Type B pancreatic cell (in vitro differentiated cells): ENCODE results near the gene ZNF628. TPM values are rescaled to one million over a fixed set of nuclear protein-coding genes. Genes with fewer than 3 reads are reported as not detected.

Experiments used
- DNase-seq: peaks from one replicate; pipeline ENCODE4 v3.0.0; 2021; ENCODE audit warnings: mixed read lengths; ENCODE audit not compliant: unreplicated experiment; ENCODE audit errors: extremely low spot score
- H3K27ac Mint-ChIP-seq: 2 replicates; pipeline ENCODE4 v1.8.0; 2021; ENCODE audit warnings: mild to moderate bottlenecking, mixed read lengths
- H3K27me3 Mint-ChIP-seq: 2 replicates; pipeline ENCODE4 v1.8.0; 2021; ENCODE audit warnings: mixed read lengths
- H3K36me3 Mint-ChIP-seq: 2 replicates; pipeline ENCODE4 v1.8.0; 2021; ENCODE audit warnings: mixed read lengths
- H3K4me1 Mint-ChIP-seq: one replicate; pipeline ENCODE4 v1.8.0; 2021; ENCODE audit warnings: mixed read lengths; ENCODE audit not compliant: unreplicated experiment
- H3K4me3 Mint-ChIP-seq: 2 replicates; pipeline ENCODE4 v1.8.0; 2021; ENCODE audit warnings: mild to moderate bottlenecking, mixed read lengths
- H3K9me3 Mint-ChIP-seq: 2 replicates; pipeline ENCODE4 v1.8.0; 2021; ENCODE audit warnings: mixed read lengths
- CTCF ChIP-seq: fragments of 200-600 bp; sonication (generic); conservative IDR thresholded peaks from 2 replicates; pipeline ENCODE4 v1.5.0; 2021; ENCODE audit warnings: antibody characterized with exemption, mild to moderate bottlenecking
- total RNA-seq: library from RNA; stranded (reverse); gene quantifications from 2 replicates; pipeline ENCODE4 v1.2.1, GENCODE V29; 2021; ENCODE audit warnings: low replicate concordance

ZNF628 gene
- total RNA-seq, 1 donor from 2014 or later = 10.3 TPM

GRCh38 chr19:55468054-55468393 is 8.4 kb upstream of the ZNF628 start:
- H3K9me3 Mint-ChIP-seq = no peaks in the 10 kb centered on the region
- no peak overlapping the region for H3K27ac Mint-ChIP-seq
- H3K4me3 Mint-ChIP-seq = no peak overlapping the region
- peaks cover 7% of the 10 kb centered on the region for H3K4me1 Mint-ChIP-seq
- DNase-seq = no peak
- H3K36me3 Mint-ChIP-seq = no peaks in the 10 kb centered on the region
- TF ChIP-seq CTCF = no peak
- peaks cover 16% of the 10 kb centered on the region for H3K27me3 Mint-ChIP-seq

DNA sequence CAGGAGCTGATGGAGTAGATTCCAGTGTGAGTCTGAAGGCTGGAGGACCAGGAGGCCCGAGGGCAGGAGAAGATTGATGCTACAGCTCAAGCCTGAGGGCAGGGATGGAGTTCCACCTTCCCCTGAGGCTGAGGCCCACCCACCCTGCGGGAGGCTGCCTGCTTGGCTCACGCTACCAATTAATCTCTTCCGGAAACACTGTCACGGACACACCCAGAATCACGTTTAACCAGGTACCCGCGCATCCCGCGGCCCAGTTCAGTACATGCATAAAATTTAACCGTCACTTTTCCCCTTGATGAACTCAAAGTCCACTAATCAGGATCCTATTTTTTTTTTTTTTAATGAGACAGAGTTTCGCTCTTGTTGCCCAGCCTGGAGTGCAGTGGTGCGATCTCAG is 5.2 kb upstream of the ZNF628 start:
- H3K9me3 Mint-ChIP-seq = no peaks in the 10 kb centered on the region
- TF ChIP-seq CTCF = no peak
- no peak overlapping the region for H3K27ac Mint-ChIP-seq
- no peak for DNase-seq
- peaks cover 6% of the 10 kb centered on the region for H3K4me1 Mint-ChIP-seq
- peaks cover 7% of the 10 kb centered on the region for H3K27me3 Mint-ChIP-seq
- H3K4me3 Mint-ChIP-seq = no peak overlapping the region
- no peaks in the 10 kb centered on the region for H3K36me3 Mint-ChIP-seq

DNA sequence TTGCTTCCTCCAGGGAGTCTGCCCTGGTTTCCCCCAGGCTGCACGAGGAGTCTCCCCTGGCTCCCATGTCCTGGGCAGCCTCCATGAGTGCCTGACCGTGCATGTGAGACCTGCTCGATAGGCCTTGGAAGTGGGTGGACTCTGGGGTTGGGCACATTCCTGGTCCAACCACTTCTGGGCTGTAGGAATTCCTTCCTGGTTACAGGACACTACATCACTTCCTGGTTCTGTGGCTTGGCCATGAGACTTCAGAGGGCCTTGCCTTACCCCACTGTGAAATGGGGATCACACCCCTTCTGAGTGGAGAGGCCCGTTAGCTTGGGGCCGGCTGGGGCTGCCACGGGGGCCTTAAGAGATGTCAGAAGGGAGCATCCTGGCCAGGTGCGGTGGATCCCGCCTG is 4.0 kb upstream of the ZNF628 start:
- H3K4me1 Mint-ChIP-seq = peaks cover 6% of the 10 kb centered on the region
- no peak overlapping the region for H3K4me3 Mint-ChIP-seq
- peak overlapping the region; percentile 29 for H3K27ac Mint-ChIP-seq
- peaks cover under 1% of the 10 kb centered on the region for H3K27me3 Mint-ChIP-seq
- DNase-seq = no peak
- TF ChIP-seq CTCF = no peak
- H3K36me3 Mint-ChIP-seq = no peaks in the 10 kb centered on the region
- no peaks in the 10 kb centered on the region for H3K9me3 Mint-ChIP-seq

DNA sequence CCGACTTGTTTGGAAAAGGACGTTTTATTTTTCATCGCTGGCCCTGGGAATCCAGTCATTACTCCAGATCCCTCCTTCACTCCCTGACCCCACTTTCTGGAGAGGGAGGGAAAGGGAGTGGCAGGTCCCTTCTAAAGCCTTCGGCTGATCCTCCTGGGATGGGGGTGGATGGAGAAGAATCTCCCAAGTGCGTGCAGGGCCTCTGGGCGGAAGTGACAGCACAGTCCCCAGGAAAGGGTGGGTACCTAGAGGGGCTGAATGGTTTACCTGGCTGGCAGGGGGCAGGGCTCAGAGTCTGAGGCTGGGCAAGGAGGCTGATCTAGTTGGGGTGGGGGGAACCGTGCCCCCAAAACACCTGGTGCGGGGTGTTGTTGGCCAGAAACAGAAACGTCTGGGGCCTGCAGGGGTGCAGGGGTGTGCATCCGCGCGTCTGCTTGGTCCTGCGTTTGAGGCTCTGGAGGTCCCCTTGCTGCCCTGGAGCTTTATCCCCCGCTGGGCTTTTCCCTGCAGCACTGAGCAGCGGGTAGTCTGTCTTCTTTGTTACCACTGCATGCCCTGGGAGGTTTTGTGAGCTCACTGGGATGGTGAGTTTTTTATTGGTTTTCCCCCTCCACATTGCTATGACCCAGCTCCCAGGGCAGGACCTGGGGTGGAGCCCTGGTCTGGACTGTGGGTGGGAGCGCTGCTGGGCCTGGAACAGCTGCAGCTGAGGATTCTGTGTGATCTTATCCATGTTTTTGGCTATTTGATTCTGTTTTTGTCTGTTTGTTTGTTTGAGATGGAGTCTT is 3.0 kb upstream of the ZNF628 start:
- no peak for TF ChIP-seq CTCF
- Mint-ChIP-seq H3K4me1 (peaks cover 14% of the 10 kb centered on the region), H3K4me3 (no peak overlapping the region), H3K27ac (no peak overlapping the region), H3K27me3 (no peaks in the 10 kb centered on the region), H3K9me3 (no peaks in the 10 kb centered on the region), H3K36me3 (no peaks in the 10 kb centered on the region)
- DNase-seq = no peak

DNA sequence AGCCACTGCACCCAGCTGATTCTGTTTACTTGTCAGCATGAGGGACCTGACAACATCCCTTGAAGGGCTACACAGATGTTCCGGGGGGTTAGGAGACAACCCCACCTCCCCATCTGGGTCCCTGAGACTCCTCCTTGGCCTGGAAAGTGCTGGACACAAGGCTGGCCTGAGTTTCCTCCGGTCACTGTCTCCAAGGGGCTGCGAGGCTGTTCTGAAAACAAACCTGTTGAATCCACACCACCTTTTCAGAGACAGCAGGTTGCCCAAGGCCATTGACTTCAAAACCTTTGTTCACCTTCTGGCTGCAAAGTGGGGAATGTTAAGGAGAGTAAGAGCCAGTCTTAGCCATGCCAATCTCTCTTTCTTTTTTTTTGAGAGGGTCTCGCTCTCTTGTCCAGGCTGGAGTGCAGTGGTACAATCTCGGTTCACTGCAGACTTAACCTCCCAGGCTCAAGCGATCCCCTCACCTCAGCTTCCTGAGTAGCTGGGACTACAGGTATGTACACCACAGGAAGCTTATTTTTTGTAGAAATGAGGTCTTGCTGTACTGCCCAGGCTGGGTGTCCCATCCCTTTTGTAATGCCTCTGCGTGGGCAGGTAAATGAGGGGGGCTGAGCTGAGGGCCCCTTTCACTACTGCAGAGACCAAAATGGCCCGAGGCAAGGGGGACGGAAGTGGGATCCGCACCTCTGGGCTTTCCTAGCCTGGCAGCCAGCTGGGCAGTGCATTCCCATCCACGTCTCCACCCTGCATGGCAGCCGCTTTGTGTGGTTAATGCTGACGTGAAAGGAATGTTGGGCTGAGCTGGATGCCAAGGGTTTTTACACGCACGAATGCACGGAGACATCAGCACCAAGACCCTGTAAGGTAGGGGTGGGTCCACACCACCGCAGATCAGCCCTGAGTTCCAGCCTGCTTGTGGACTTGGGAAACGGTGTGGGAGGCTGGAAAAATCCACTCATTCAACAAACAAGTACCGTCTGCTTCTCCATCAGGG is 1.9 kb upstream of the ZNF628 start:
- H3K36me3 Mint-ChIP-seq = no peaks in the 10 kb centered on the region
- no peak for TF ChIP-seq CTCF
- peak overlapping the region; percentile 44 for H3K4me3 Mint-ChIP-seq
- H3K4me1 Mint-ChIP-seq = peaks cover 26% of the 10 kb centered on the region
- no peaks in the 10 kb centered on the region for H3K27me3 Mint-ChIP-seq
- no peaks in the 10 kb centered on the region for H3K9me3 Mint-ChIP-seq
- peak overlapping the region; percentile 43 for H3K27ac Mint-ChIP-seq
- DNase-seq = no peak
